NCI-H526 treated with DMSO at 0.1 percent for 48 hours (cell line): ENCODE data around the gene PLEKHA7.
A peak's percentile ranks its signal among the peaks of the same experiment; 100 is the strongest.
"Not testable (repeated sequence)": the region's sequence is repeated elsewhere in the genome, so short reads cannot be mapped to it uniquely, and the experiment has no call there.

Experiments
- DNase-seq: peaks from one replicate; lab custom pipeline; 2025; lab: John Stamatoyannopoulos, UW

PLEKHA7 gene

GRCh38 chr11:17005646-17006045, 8.6 kb downstream of the PLEKHA7 start:
- no peak for DNase-seq

- no peak for DNase-seq
Observed at GRCh38 chr11:17004486-17005148, 9.6 kb downstream of the PLEKHA7 start.

GRCh38 chr11:17003426-17003825, 10.8 kb downstream of the PLEKHA7 start:
- no peak for DNase-seq

- DNase-seq, result no peak
Observed at GRCh38 chr11:17002543-17002942, 11.7 kb downstream of the PLEKHA7 start.

- no peak for DNase-seq
Observed at GRCh38 chr11:17001806-17002205, 12.4 kb downstream of the PLEKHA7 start.

GRCh38 chr11:17000987-17001386, 13.2 kb downstream of the PLEKHA7 start:
- DNase-seq, result no peak

GRCh38 chr11:17000253-17000652, 14.0 kb downstream of the PLEKHA7 start:
- not testable (repeated sequence) for DNase-seq

GRCh38 chr11:16999116-16999515, 15.1 kb downstream of the PLEKHA7 start:
- no peak for DNase-seq

- no peak for DNase-seq
Observed at GRCh38 chr11:16997624-16998023, 16.6 kb downstream of the PLEKHA7 start.

GRCh38 chr11:16993495-16993894, 20.7 kb downstream of the PLEKHA7 start:
- DNase-seq, result no peak

GRCh38 chr11:16992846-16993245, 21.4 kb downstream of the PLEKHA7 start:
- no peak for DNase-seq

- no peak for DNase-seq
Observed at GRCh38 chr11:16989554-16989953, 24.7 kb downstream of the PLEKHA7 start.

GRCh38 chr11:16987205-16987568, 27.0 kb downstream of the PLEKHA7 start:
- DNase-seq, result no peak

- DNase-seq, result no peak
Observed at GRCh38 chr11:16986434-16987204, 27.6 kb downstream of the PLEKHA7 start.

- DNase-seq, result no peak
Observed at GRCh38 chr11:16985297-16985696, 28.9 kb downstream of the PLEKHA7 start.

GRCh38 chr11:16984229-16984628, 30.0 kb downstream of the PLEKHA7 start:
- DNase-seq, result no peak

GRCh38 chr11:16982809-16983208, 31.4 kb downstream of the PLEKHA7 start:
- DNase-seq, result no peak

- DNase-seq, result no peak
Observed at GRCh38 chr11:16982256-16982671, 31.9 kb downstream of the PLEKHA7 start.

- peak; percentile 90 for DNase-seq
Observed at GRCh38 chr11:16981651-16982194, 32.5 kb downstream of the PLEKHA7 start.

- DNase-seq, result peak; percentile 25
Observed at GRCh38 chr11:16979703-16980622, 34.3 kb downstream of the PLEKHA7 start.

- DNase-seq, result no peak
Observed at GRCh38 chr11:16977994-16978315, 36.3 kb downstream of the PLEKHA7 start.
